Heart left ventricle (tissue), 16 donors: Measurements from ENCODE around the gene PDE6D. TPM values are rescaled to one million over a fixed set of nuclear protein-coding genes. Genes with fewer than 3 reads are reported as not detected.

Experiments
- ATAC-seq, 4 donors: fragments of 200-7000 bp; cut with Tn5 transposase; one replicate each; pipeline ENCODE4 v1.9.1; 2020 to 2022; ENCODE audit warnings: moderate library complexity in 4 of 4, mild to moderate bottlenecking in 3 of 4, moderate number of reproducible peaks in 1 of 4
- DNase-seq, 5 donors: peaks; one replicate each; pipeline ENCODE4 v3.0.0-alpha.2; 2020
- H3K27ac ChIP-seq, 12 donors: fragments of 200-600 bp; sonication (generic) in 4 of 12; one replicate each; pipeline versions ENCODE4 v1.5.0 to v1.8.0; 2016 to 2022; ENCODE audit warnings: mild to moderate bottlenecking in 2 of 12
- H3K27me3 ChIP-seq, 9 donors: fragments of 200-600 bp; sonication (generic) in 2 of 9; one replicate each; pipeline versions ENCODE4 v1.5.1 to v1.8.0; 2016 to 2022; ENCODE audit warnings: mild to moderate bottlenecking in 3 of 9
- H3K36me3 ChIP-seq, 9 donors: fragments of 200-600 bp; sonication (generic) in 2 of 9; one replicate each; pipeline versions ENCODE4 v1.5.0 to v1.8.0; 2018 to 2022; ENCODE audit warnings: mild to moderate bottlenecking in 2 of 9
- H3K4me1 ChIP-seq, 12 donors: fragments of 200-600 bp; sonication (generic) in 4 of 12; one replicate each; pipeline versions ENCODE4 v1.5.0 to v1.8.0; 2016 to 2022; ENCODE audit warnings: mild to moderate bottlenecking in 3 of 12
- H3K4me3 ChIP-seq, 12 donors: fragments of 200-600 bp; sonication (generic) in 4 of 12; one replicate each; pipeline versions ENCODE4 v1.5.0 to v1.8.0; 2017 to 2022; ENCODE audit warnings: mild to moderate bottlenecking in 9 of 12, moderate library complexity in 4 of 12
- H3K9me3 ChIP-seq, 12 donors: fragments of 200-600 bp; sonication (generic) in 4 of 12; one replicate each; pipeline versions ENCODE4 v1.5.0 to v1.8.0; 2016 to 2022; ENCODE audit warnings: mild to moderate bottlenecking in 1 of 12
- POLR2A ChIP-seq, 2 donors: fragments of 450-650 bp; IDR thresholded peaks; one replicate each; pipeline ENCODE4 v1.6.1; 2017; ENCODE audit warnings: antibody characterized with exemption in 2 of 2, mild to moderate bottlenecking in 2 of 2, moderate library complexity in 2 of 2
- WGBS, 4 donors: extraction: QIAGEN DNeasy Blood & Tissue Kit in 2 of 4; methylation state at CpG; one replicate each; pipeline versions ENCODE4 v1.1.5 to v1.1.7; 2013 to 2018; 5-methylcytosine and 5-hydroxymethylcytosine counted together
- intact Hi-C, 10 donors: fragments of 100-400 bp; cut with DNase I; formaldehyde crosslinking; loops; one replicate each; pipeline versions ENCODE4 v1.11.1 to v1.14.2; 2022
- polyA plus RNA-seq, 2 donors: library from polyadenylated mRNA; stranded (reverse); fragments of 200-250 nt; gene quantifications; one replicate each; pipeline ENCODE4 v1.2.3, GENCODE V29; 2013
- total RNA-seq, 9 donors: library from RNA; depleted of rRNA in 2 of 9; stranded (reverse); fragments of >200 nt in 2 of 9; fragmentation: NEBNext Ultra II Directional in 3 of 9; extraction: Animal tissue kit (Norgen Biotek cat#: 25700) in 3 of 9; gene quantifications; one replicate each; pipeline versions ENCODE4 v1.1.0 to v1.2.4, GENCODE V29; 2016 to 2023
- TF ChIP-seq, protein P1 (sequence below), 12 donors: fragments of 200-600 bp; sonication (generic) in 4 of 12; IDR thresholded peaks; one replicate each; pipeline versions ENCODE4 v1.5.0 to v1.8.0; 2018 to 2022; ENCODE audit warnings: antibody characterized with exemption in 12 of 12, mild to moderate bottlenecking in 5 of 12
- donor health status: ischemic (EF 13 %, LVEDD 7.1; RV severe dilation, severe dysfunction).
- donor health status: healthy with polysubstance abuse.
- donor health status: DM: no; HTN: yes; CAD: no.
- donor health status: DM: no; HTN: no; CAD: no.
- donor health status: ischemic (EF 25% LVEDD 6.9; RV normal size, moderate dysfunction).
- donor health status: ischemic (EF 25% LVEDD 5.7; RV mildly dilated, moderate dysfunction).
- donor health status: healthy.
- donor health status: DM: yes; HTN: yes; CAD: no.
- donor health status: ischemic (EF 35%, LVEDD 5.7; RV mildly dilated, moderate dysfunction).
- donor health status: nonischemic (EF 11% LVEDD 7.7; RV severe dilation, severe dysfunction).
- donor health status: DM: yes; HTN: yes; CAD: no.
- donor health status: PGD.
- donor health status: ischemic (EF 29% LVEDD 5.4; RV normal size, mild dysfunction).
- donor health status: nonischemic (EF 23%, LVEDD 6.1; RV moderate dilation, normal function).

Gene PDE6D
- total and polyA plus RNA-seq, 11 donors: 12.3 to 30.1 (median 19.8) TPM

DNA sequence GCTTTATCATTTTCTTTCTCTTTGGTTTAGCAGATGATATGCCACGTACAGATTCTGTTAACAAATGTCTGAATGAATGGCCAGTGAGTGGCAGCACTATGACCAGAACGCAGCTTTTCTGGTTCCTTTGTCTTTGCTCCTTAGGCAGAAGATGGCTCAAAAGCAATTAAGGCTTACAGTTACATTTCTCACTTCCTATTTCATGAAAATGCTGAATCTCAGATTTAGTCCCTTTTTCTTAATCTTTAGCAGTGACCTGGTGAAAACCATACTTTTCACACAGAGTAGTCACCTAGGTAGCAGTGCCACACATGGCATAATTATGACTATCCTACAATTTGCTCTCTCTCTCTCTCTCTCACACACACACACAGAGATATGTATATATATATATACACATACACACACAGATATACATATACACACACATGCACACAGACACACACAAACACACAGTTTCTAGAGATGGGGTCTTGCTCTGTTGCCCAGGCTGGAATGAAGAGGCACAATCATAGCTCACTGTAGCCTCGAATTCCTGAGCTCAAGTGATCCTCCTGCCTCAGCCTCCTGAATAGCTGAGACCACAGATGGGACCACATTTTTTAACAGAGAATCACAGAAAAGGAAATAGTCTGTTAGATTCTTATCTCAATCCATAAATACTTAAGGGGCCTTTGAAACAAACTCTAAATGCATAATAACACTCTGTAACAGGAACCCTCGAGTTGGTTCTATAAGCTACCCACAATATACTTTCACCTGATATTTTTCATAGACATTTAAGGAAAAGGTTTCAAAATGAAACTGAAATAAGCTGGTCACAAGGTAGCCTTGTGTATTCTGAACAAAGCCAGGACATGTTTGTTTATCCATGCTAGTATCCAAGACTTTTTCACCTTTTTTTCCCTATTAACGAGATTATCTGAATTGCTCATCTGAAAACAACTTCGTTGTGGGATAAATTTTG is 11.6 kb downstream of the PDE6D start:
- H3K9me3 ChIP-seq: no peaks in the 10 kb centered on the region
- no peaks in the 10 kb centered on the region for H3K27me3 ChIP-seq
- peaks cover 0 to 6% (median 0%) of the 10 kb centered on the region in 9 donors for H3K36me3 ChIP-seq
- no peak overlapping the region for H3K27ac ChIP-seq
- intact Hi-C loops: loop anchor here in 1 of 10 donors (5.0 kb wide), 1 partner anchor 47 kb away; no protein-coding TSS in a partner anchor
- H3K4me1 ChIP-seq: peaks cover 0 to 6% (median 2%) of the 10 kb centered on the region in 12 donors
- WGBS, 4 donors: 85 to 89% (median 85%) methylated on average over 6 of the region's 6 CpGs
- TF ChIP-seq POLR2A (IDR thresholded peaks at IDR 0.05): no peak
- TF ChIP-seq, protein P1, sequence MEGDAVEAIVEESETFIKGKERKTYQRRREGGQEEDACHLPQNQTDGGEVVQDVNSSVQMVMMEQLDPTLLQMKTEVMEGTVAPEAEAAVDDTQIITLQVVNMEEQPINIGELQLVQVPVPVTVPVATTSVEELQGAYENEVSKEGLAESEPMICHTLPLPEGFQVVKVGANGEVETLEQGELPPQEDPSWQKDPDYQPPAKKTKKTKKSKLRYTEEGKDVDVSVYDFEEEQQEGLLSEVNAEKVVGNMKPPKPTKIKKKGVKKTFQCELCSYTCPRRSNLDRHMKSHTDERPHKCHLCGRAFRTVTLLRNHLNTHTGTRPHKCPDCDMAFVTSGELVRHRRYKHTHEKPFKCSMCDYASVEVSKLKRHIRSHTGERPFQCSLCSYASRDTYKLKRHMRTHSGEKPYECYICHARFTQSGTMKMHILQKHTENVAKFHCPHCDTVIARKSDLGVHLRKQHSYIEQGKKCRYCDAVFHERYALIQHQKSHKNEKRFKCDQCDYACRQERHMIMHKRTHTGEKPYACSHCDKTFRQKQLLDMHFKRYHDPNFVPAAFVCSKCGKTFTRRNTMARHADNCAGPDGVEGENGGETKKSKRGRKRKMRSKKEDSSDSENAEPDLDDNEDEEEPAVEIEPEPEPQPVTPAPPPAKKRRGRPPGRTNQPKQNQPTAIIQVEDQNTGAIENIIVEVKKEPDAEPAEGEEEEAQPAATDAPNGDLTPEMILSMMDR (IDR thresholded peaks at IDR 0.05): no peak
- no peak overlapping the region for H3K4me3 ChIP-seq
- no peak for DNase-seq
- ATAC-seq: no peak

DNA sequence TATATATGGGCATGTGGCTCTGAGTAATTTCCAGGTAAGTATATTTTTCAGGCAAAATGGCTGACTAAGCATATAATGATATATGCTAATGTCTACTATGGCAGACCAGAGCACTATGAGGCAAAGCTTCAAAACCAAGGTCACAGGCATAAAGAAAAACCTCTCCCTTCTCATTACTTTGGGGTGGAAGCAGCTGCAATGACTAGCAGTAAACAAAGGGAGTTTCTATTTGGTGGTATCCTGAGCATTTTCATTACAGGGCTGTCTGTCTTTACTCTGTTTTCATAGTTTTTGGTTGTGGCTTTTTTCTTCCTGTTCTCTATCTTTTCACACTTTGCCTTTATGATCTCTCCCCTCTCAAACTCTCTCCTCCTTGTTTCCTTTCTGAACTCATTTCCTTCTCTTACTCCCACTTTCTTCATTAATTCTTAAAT is 15.6 kb downstream of the PDE6D start:
- ATAC-seq: no peak
- intact Hi-C loops: no loop called here

DNA sequence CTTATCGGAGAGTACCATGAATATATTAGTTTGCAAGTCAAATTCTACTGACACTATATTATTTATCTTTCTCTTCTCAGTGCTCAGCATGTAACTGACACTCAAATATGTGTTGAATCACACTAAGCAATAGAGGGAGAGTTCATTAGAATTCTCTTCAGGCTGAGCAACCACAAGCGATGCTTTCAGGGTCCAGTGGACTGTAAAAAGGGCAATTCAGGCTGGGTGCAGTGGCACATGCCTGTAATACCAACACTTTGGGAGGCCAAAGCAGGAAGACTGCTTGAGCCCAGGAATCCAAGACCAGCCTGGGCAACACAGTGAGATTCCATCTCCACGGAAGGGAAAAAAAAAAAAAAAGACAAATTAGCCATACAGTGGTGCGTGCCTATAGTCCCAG is 16.3 kb downstream of the PDE6D start:
- no peaks in the 10 kb centered on the region for H3K36me3 ChIP-seq
- no peak overlapping the region for H3K4me3 ChIP-seq

More for the DNA sequence above, 15.6 kb downstream of the PDE6D start:
- TF ChIP-seq POLR2A (IDR thresholded peaks at IDR 0.05): no peak
- TF ChIP-seq, protein P1 (IDR thresholded peaks at IDR 0.05): no peak
- H3K36me3 ChIP-seq: no peaks in the 10 kb centered on the region
- no peak overlapping the region for H3K27ac ChIP-seq
- DNase-seq: no peak
- H3K4me1 ChIP-seq: peaks cover 0 to 8% (median 2%) of the 10 kb centered on the region in 12 donors
- H3K4me3 ChIP-seq: no peak overlapping the region
- H3K9me3 ChIP-seq: no peaks in the 10 kb centered on the region
- H3K27me3 ChIP-seq: no peaks in the 10 kb centered on the region

DNA sequence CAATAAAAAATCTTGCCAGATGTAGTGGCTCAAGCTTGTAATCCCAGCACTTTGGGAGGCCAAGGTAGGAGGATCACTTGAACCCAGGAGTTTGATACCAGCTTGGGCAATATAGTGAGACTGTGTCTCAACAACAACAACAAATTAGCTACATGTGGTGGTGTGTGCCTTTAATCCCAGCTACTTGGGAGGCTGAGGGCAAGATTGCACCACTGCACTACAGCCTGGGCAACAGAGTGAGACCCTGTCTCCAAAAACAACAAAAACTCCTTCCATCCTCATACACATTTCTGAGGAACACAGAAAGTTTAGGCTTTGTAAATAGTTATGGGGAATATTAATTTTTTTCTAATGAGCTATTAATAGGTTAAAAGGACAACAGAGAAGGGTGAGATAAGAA is 17.0 kb downstream of the PDE6D start:
- Histone ChIP-seq H3K4me1 (peaks cover 0 to 8% (median 0%) of the 10 kb centered on the region in 12 donors), H3K27ac (no peak overlapping the region), H3K27me3 (no peaks in the 10 kb centered on the region), H3K36me3 (no peaks in the 10 kb centered on the region), H3K4me3 (no peak overlapping the region), H3K9me3 (no peaks in the 10 kb centered on the region)
- intact Hi-C loops: no loop called here
- DNase-seq: no peak
- TF ChIP-seq, protein P1 (IDR thresholded peaks at IDR 0.05): no peak
- TF ChIP-seq POLR2A (IDR thresholded peaks at IDR 0.05): no peak
- no peak for ATAC-seq

More for the DNA sequence above, 16.3 kb downstream of the PDE6D start:
- peaks cover 0 to 8% (median 1%) of the 10 kb centered on the region in 12 donors for H3K4me1 ChIP-seq
- 86 to 92% (median 89%) methylated on average over 4 of the region's 4 CpGs for WGBS, 4 donors
- DNase-seq: no peak
- H3K27me3 ChIP-seq: no peaks in the 10 kb centered on the region
- no peak for TF ChIP-seq POLR2A (IDR thresholded peaks at IDR 0.05)
- TF ChIP-seq, protein P1 (IDR thresholded peaks at IDR 0.05): no peak
- no peak overlapping the region for H3K27ac ChIP-seq
- intact Hi-C loops: no loop called here
- no peaks in the 10 kb centered on the region for H3K9me3 ChIP-seq
- no peak for ATAC-seq
